Tibial nerve (tissue), 4 donors: ENCODE measurements around the gene CIBAR2. TPM values are rescaled to one million over a fixed set of nuclear protein-coding genes. Genes with fewer than 3 reads are reported as not detected.

ENCODE experiments used
- DNase-seq, 2 donors: peaks; one replicate each; pipeline ENCODE4 v3.0.0-alpha.2; 2019; ENCODE audit warnings: low spot score in 2 of 2
- H3K27ac ChIP-seq, 4 donors: fragments of 200-600 bp; sonication (generic) in 3 of 4; one replicate each; pipeline ENCODE4 v1.5.1; 2017 to 2019; ENCODE audit warnings: mild to moderate bottlenecking in 1 of 4
- H3K27me3 ChIP-seq, 2 donors: fragments of 200-600 bp; sonication (generic) in 1 of 2; one replicate each; pipeline versions ENCODE4 v1.5.1 to v1.6.0; 2017 to 2019
- H3K36me3 ChIP-seq, 3 donors: fragments of 200-600 bp; sonication (generic); one replicate each; pipeline ENCODE4 v1.5.1; 2018 to 2019
- H3K4me1 ChIP-seq, 4 donors: fragments of 200-600 bp; sonication (generic) in 3 of 4; one replicate each; pipeline ENCODE4 v1.5.1; 2017 to 2019
- H3K4me3 ChIP-seq, 4 donors: fragments of 200-600 bp; sonication (generic) in 3 of 4; one replicate each; pipeline ENCODE4 v1.5.1; 2017 to 2019; ENCODE audit warnings: mild to moderate bottlenecking in 1 of 4, moderate library complexity in 1 of 4
- H3K9me3 ChIP-seq, 4 donors: fragments of 200-600 bp; sonication (generic) in 3 of 4; one replicate each; pipeline ENCODE4 v1.5.1; 2017 to 2019
- EP300 ChIP-seq, 2 donors: sonication (generic); formaldehyde crosslinking; IDR thresholded peaks; one replicate each; pipeline ENCODE4 v1.6.1; 2017; ENCODE audit warnings: antibody characterized with exemption in 2 of 2, mild to moderate bottlenecking in 1 of 2
- POLR2A ChIP-seq, 2 donors: fragments of 450-650 bp; IDR thresholded peaks; one replicate each; pipeline ENCODE4 v1.6.1; 2017; ENCODE audit warnings: antibody characterized with exemption in 2 of 2, mild to moderate bottlenecking in 2 of 2, moderate library complexity in 2 of 2
- WGBS, 2 donors: methylation state at CpG; one replicate each; pipeline ENCODE4 v1.1.5; 2018; 5-methylcytosine and 5-hydroxymethylcytosine counted together
- total RNA-seq, 4 donors: library from RNA; depleted of rRNA; stranded (reverse); fragments of >200 nt; gene quantifications; one replicate each; pipeline ENCODE4 v1.1.0, GENCODE V29; 2016
- TF ChIP-seq, protein P1 (sequence below), 5 experiments: fragments of 200-600 bp in 3 of 5; fragments of 450-650 bp in 2 of 5; sonication (generic) in 3 of 5; IDR thresholded peaks; one replicate each; pipeline ENCODE4 v1.5.1; 2016 to 2019; ENCODE audit warnings: antibody characterized with exemption in 5 of 5, mild to moderate bottlenecking in 3 of 5, moderate library complexity in 2 of 5

CIBAR2 gene
- total RNA-seq, 4 donors from 2014 or later = not detected

DNA sequence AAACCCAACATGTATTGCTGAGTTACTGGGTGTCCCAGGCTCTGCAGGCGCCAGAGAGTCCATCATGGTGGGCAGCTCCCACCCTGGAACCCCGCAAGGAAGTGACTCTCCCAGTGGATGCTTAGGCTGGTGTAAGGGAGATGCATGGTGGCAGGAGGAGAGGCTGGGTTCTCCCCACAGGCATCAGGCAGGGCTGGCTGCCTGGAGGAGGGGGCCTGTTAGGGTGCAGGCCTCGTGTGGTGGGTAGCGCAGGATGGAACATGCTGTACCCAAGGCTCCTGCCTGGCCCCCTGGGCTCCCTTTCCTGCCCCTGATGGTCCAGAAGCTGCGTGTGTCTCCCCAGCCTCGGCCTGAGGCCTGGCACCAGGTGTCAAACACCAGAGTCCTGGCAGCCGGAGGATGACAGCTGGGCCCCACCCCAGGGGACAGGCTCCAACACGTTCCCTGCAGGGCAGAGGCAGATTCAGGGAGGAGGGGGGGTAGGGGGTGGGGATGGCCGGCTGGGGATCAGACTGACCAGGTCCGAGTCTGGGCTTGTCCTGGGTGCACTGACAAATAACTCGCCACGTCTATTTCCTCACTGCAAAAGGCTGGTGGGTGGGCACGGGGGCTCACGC lies 40.2 kb upstream of the CIBAR2 start:
- Histone ChIP-seq H3K9me3 (no peaks in the 10 kb centered on the region), H3K27me3 (no peaks in the 10 kb centered on the region), H3K4me1 (peaks cover 2 to 44% (median 12%) of the 10 kb centered on the region in 4 donors), H3K27ac (peak overlapping the region in 2 of 4 donors; percentile 73 to 78), H3K36me3 (no peaks in the 10 kb centered on the region), H3K4me3 (no peak overlapping the region)
- no peak for TF ChIP-seq EP300 (IDR thresholded peaks at IDR 0.05)
- TF ChIP-seq, protein P1, sequence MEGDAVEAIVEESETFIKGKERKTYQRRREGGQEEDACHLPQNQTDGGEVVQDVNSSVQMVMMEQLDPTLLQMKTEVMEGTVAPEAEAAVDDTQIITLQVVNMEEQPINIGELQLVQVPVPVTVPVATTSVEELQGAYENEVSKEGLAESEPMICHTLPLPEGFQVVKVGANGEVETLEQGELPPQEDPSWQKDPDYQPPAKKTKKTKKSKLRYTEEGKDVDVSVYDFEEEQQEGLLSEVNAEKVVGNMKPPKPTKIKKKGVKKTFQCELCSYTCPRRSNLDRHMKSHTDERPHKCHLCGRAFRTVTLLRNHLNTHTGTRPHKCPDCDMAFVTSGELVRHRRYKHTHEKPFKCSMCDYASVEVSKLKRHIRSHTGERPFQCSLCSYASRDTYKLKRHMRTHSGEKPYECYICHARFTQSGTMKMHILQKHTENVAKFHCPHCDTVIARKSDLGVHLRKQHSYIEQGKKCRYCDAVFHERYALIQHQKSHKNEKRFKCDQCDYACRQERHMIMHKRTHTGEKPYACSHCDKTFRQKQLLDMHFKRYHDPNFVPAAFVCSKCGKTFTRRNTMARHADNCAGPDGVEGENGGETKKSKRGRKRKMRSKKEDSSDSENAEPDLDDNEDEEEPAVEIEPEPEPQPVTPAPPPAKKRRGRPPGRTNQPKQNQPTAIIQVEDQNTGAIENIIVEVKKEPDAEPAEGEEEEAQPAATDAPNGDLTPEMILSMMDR (IDR thresholded peaks at IDR 0.05) = no peak
- no peak for TF ChIP-seq POLR2A (IDR thresholded peaks at IDR 0.05)
- WGBS, 2 donors = 87 to 89% methylated on average over 13 to 14 of the region's 14 CpGs
- no peak for DNase-seq

DNA sequence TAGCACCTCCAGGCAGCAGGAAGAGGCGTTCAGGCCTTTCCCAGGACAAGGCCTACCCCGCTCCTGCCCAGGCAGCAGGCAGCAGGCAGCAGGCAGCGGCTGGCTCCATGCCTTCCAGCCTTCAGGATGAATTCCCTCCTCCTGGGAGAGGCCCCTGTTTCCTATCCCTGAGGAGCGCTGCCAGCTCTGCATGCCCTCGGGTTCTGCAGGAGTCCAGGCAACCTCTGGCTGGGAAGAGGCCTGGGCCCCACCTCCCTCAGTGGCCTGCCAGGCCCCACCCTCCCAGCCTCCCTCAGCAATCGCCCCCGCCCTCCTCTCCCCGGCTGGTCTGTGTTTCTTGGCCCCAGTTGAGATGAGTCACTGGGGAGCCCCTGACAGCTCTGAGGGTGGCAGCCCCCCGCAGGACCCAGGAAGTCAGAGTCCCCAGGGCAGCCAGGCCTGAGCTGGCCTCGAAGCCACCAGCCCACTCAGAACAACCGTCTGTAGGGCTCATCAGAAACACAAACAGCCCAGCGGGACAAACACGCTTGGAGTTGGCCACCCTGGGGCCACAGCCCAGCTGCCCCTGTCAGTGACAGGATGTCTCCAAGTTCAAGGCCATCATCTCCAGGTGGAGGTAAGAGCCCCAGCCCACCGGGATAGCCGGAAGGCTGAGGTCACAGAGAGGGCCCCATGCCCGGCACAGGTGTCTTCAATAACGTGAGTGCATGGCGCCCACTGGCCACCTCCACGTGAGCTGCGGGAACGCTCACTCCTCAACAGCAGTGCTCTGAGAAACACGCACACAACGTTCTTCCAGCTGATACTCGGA lies 39.5 kb upstream of the CIBAR2 start:
- H3K4me3 ChIP-seq = no peak overlapping the region
- peak overlapping the region in 3 of 4 donors; percentile 0 to 78 (median 73) for H3K27ac ChIP-seq
- H3K27me3 ChIP-seq = no peaks in the 10 kb centered on the region
- peak; percentile 38 to 45 for DNase-seq
- H3K9me3 ChIP-seq = no peaks in the 10 kb centered on the region
- no peak for TF ChIP-seq POLR2A (IDR thresholded peaks at IDR 0.05)
- TF ChIP-seq, protein P1 (IDR thresholded peaks at IDR 0.05) = no peak
- TF ChIP-seq EP300 (IDR thresholded peaks at IDR 0.05) = no peak
- H3K36me3 ChIP-seq = no peaks in the 10 kb centered on the region
- 61 to 62% methylated on average over 11 to 21 of the region's 24 CpGs for WGBS, 2 donors
- peaks cover 2 to 51% (median 13%) of the 10 kb centered on the region in 4 donors for H3K4me1 ChIP-seq

DNA sequence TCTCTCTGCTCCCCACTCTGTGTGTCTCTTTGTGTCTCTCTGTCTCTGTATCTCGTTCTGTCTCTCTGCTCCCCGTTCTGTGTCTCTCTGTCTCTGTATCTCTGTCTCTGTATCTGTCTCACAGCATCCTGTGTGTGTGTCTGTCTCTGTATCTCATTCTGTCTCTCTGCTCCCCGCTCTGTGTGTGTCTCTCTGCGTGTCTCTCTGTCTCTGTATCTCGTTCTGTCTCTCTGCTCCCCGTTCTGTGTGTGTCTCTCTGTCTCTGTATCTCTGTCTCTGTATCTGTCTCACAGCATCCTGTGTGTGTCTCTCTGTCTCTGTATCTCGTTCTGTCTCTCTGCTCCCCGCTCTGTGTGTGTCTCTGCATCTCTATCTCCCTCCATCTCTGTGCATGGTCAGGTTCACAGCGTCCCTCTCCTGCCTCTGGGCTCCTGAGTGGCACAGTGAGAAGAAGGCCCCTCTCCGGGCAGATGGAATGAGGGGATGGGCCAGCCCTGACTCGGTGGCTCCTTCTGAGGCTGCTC lies 38.9 kb upstream of the CIBAR2 start:
- Histone ChIP-seq H3K4me1 (peaks cover 2 to 57% (median 15%) of the 10 kb centered on the region in 4 donors), H3K36me3 (no peaks in the 10 kb centered on the region), H3K4me3 (no peak overlapping the region), H3K27ac (peak overlapping the region in 2 of 4 donors; percentile 0 to 73), H3K27me3 (no peaks in the 10 kb centered on the region), H3K9me3 (no peaks in the 10 kb centered on the region)
- WGBS, 2 donors = 73 to 79% methylated on average over 11 of the region's 11 CpGs
- DNase-seq = no peak
- TF ChIP-seq POLR2A (IDR thresholded peaks at IDR 0.05) (no peak), EP300 (IDR thresholded peaks at IDR 0.05) (no peak)
- TF ChIP-seq, protein P1 (IDR thresholded peaks at IDR 0.05) = no peak

DNA sequence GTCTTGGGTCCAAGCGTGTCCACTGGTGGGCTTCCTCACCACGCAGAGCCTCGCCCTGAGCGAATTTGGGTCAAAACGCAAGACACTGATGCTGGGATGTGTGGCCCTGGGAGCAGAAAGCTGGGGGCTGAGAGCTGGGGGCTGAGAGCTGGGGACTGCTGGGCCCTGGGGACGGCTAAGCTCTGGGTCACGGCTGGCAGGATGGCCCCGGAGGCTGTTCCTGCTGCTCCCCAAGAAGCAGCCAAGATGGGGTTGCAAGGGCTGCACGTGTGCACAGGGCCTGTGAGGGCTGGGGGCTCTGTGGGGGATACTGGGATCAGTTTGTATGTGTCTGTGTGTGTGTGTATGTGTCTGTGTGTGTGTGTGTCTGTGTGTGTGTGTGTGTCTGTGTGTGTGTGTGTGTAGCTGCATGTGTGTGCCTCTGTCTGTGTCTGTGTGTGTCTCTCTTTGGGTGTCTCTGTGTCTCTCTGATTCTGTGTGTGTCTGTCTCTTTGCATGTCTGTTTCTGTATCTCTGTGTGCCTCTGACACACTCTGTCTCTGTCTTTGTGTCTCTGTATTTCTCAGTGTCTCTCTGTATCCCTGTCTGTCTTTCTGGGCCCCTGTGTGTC lies 38.2 kb upstream of the CIBAR2 start:
- Histone ChIP-seq H3K27me3 (no peaks in the 10 kb centered on the region), H3K36me3 (no peaks in the 10 kb centered on the region), H3K4me3 (no peak overlapping the region), H3K4me1 (peaks cover 2 to 59% (median 15%) of the 10 kb centered on the region in 4 donors), H3K9me3 (no peaks in the 10 kb centered on the region), H3K27ac (no peak overlapping the region)
- TF ChIP-seq POLR2A (IDR thresholded peaks at IDR 0.05) (no peak), EP300 (IDR thresholded peaks at IDR 0.05) (no peak)
- TF ChIP-seq, protein P1 (IDR thresholded peaks at IDR 0.05) = no peak
- 95 to 100% methylated on average over 8 to 9 of the region's 9 CpGs for WGBS, 2 donors
- DNase-seq = no peak
